Transverse colon (tissue), 4 donors: ENCODE data around the gene SERPINA9.

Source experiments
- CTCF ChIP-seq, 5 experiments: fragments of 200-600 bp in 3 of 5; fragments of 450-650 bp in 2 of 5; sonication (generic) in 3 of 5; IDR thresholded peaks; 1 replicate in 2 of 5; 2 replicates in 3 of 5; pipeline ENCODE4 v1.5.1; 2016 to 2017; ENCODE audit warnings: antibody characterized with exemption in 5 of 5, inconsistent platforms in 3 of 5, mild to moderate bottlenecking in 2 of 5, moderate library complexity in 1 of 5
- EP300 ChIP-seq: sonication (generic); formaldehyde crosslinking; IDR thresholded peaks from one replicate; pipeline ENCODE4 v1.6.1; 2017; ENCODE audit warnings: antibody characterized with exemption, low read depth
- POLR2AphosphoS5 ChIP-seq, 3 donors: sonication (generic); formaldehyde crosslinking; IDR thresholded peaks; one replicate each; pipeline ENCODE4 v1.6.1; 2016; ENCODE audit warnings: antibody characterized with exemption in 3 of 3

- TF ChIP-seq POLR2AphosphoS5 (IDR thresholded peaks at IDR 0.05), result no peak
- TF ChIP-seq EP300, result no peak
- no peak for TF ChIP-seq CTCF (IDR thresholded peaks at IDR 0.05)
These were observed 29.9 kb downstream of the SERPINA9 start for GRCh38 chr14:94446126-94446525.
